ENCODE measurements around the gene PSMA4.
"Not testable (repeated sequence)": the region's sequence is repeated elsewhere in the genome, so short reads cannot be mapped to it uniquely, and the experiment has no call there.

Gene PSMA4

GRCh38 chr15:78550815-78551214 lies 10.6 kb downstream of the PSMA4 start:
- in situ Hi-C loops (cut with HindIII; ENCODE audit: low sequenced_read_pairs), result no loop called here

GRCh38 chr15:78551902-78552301 lies 11.7 kb downstream of the PSMA4 start:
- in situ Hi-C loops (cut with HindIII; ENCODE audit: low sequenced_read_pairs), result no loop called here

- in situ Hi-C loops (cut with HindIII; ENCODE audit: low sequenced_read_pairs), result no loop called here
Observed at GRCh38 chr15:78552597-78552996, 12.4 kb downstream of the PSMA4 start.

GRCh38 chr15:78560201-78560600 lies 20.0 kb downstream of the PSMA4 start:
- in situ Hi-C loops (cut with HindIII; ENCODE audit: low sequenced_read_pairs), result not testable (repeated sequence)

GRCh38 chr15:78561490-78561889 lies 21.2 kb downstream of the PSMA4 start:
- in situ Hi-C loops (cut with HindIII; ENCODE audit: low sequenced_read_pairs), result no loop called here

- in situ Hi-C loops (cut with HindIII; ENCODE audit: low sequenced_read_pairs), result no loop called here
Observed at GRCh38 chr15:78563092-78563491, 22.8 kb downstream of the PSMA4 start.

GRCh38 chr15:78564743-78565096 lies 24.5 kb downstream of the PSMA4 start:
- in situ Hi-C loops (cut with HindIII; ENCODE audit: low sequenced_read_pairs), result no loop called here

- in situ Hi-C loops (cut with HindIII; ENCODE audit: low sequenced_read_pairs), result no loop called here
Observed at GRCh38 chr15:78565097-78565950, 25.1 kb downstream of the PSMA4 start, which contains the start of gene CHRNA5. Gene CHRNA5, plus strand, starts transcription at chr15:78565520. Its CDS starts 200 bp downstream, at chr15:78565720.

- in situ Hi-C loops (cut with HindIII; ENCODE audit: low sequenced_read_pairs), result no loop called here
Observed at GRCh38 chr15:78565951-78566774, 25.9 kb downstream of the PSMA4 start.

GRCh38 chr15:78567531-78567930 lies 27.3 kb downstream of the PSMA4 start:
- in situ Hi-C loops (cut with HindIII; ENCODE audit: low sequenced_read_pairs), result no loop called here

- in situ Hi-C loops (cut with HindIII; ENCODE audit: low sequenced_read_pairs), result no loop called here
Observed at GRCh38 chr15:78570710-78571109, 30.5 kb downstream of the PSMA4 start.

GRCh38 chr15:78571382-78571781 lies 31.1 kb downstream of the PSMA4 start:
- in situ Hi-C loops (cut with HindIII; ENCODE audit: low sequenced_read_pairs), result no loop called here

GRCh38 chr15:78573416-78573815 lies 33.2 kb downstream of the PSMA4 start:
- in situ Hi-C loops (cut with HindIII; ENCODE audit: low sequenced_read_pairs), result no loop called here

- in situ Hi-C loops (cut with HindIII; ENCODE audit: low sequenced_read_pairs), result no loop called here
Observed at GRCh38 chr15:78574944-78575343, 34.7 kb downstream of the PSMA4 start.

- in situ Hi-C loops (cut with HindIII; ENCODE audit: low sequenced_read_pairs), result no loop called here
Observed at GRCh38 chr15:78597583-78597982, 57.3 kb downstream of the PSMA4 start.

- in situ Hi-C loops (cut with HindIII; ENCODE audit: low sequenced_read_pairs), result no loop called here
Observed at GRCh38 chr15:78598348-78598747, 58.1 kb downstream of the PSMA4 start.

- in situ Hi-C loops (cut with HindIII; ENCODE audit: low sequenced_read_pairs), result no loop called here
Observed at GRCh38 chr15:78599189-78599588, 58.9 kb downstream of the PSMA4 start.
